Immature natural killer cell (primary cell): Measurements from ENCODE around the gene CIAPIN1. TPM values are rescaled to one million over a fixed set of nuclear protein-coding genes. Genes with fewer than 3 reads are reported as not detected.

Experiments used
- DNase-seq, 3 donors: peaks; one replicate each; pipeline ENCODE4 v3.0.0; 2022; ENCODE audit warnings: mixed read lengths in 1 of 3
- H3K27ac Mint-ChIP-seq, 6 donors: one replicate each; pipeline ENCODE4 v1.8.0; 2020; ENCODE audit warnings: mixed read lengths in 6 of 6, mild to moderate bottlenecking in 5 of 6, inconsistent platforms in 4 of 6, moderate library complexity in 3 of 6
- H3K27me3 Mint-ChIP-seq, 3 donors: one replicate each; pipeline ENCODE4 v1.8.0; 2020 to 2021; ENCODE audit warnings: low read depth in 3 of 3, mild to moderate bottlenecking in 3 of 3, mixed read lengths in 3 of 3, moderate library complexity in 3 of 3, inconsistent platforms in 1 of 3
- H3K36me3 Mint-ChIP-seq, 3 donors: one replicate each; pipeline ENCODE4 v1.8.0; 2020; ENCODE audit warnings: mixed read lengths in 3 of 3, inconsistent platforms in 2 of 3, mild to moderate bottlenecking in 2 of 3
- H3K4me1 Mint-ChIP-seq, 2 donors: one replicate each; pipeline ENCODE4 v1.8.0; 2020; ENCODE audit warnings: inconsistent platforms in 2 of 2, mild to moderate bottlenecking in 2 of 2, mixed read lengths in 2 of 2, moderate library complexity in 1 of 2
- H3K4me3 Mint-ChIP-seq, 5 donors: one replicate each; pipeline ENCODE4 v1.8.0; 2020; ENCODE audit warnings: mild to moderate bottlenecking in 5 of 5, mixed read lengths in 5 of 5, inconsistent platforms in 3 of 5, moderate library complexity in 3 of 5
- H3K9me3 Mint-ChIP-seq, 6 donors: one replicate each; pipeline ENCODE4 v1.8.0; 2020; ENCODE audit warnings: mild to moderate bottlenecking in 6 of 6, mixed read lengths in 6 of 6, inconsistent platforms in 4 of 6, moderate library complexity in 3 of 6
- polyA plus RNA-seq, 3 donors: library from polyadenylated mRNA; unstranded; fragments of 300-500 nt; fragmentation: Illumina TruSeq; gene quantifications; one replicate each; pipeline ENCODE4 v1.2.3, GENCODE V29; 2021

CIAPIN1 gene
- polyA plus RNA-seq, 3 donors from 2014 or later, result 65.9 to 98.5 (median 68.3) TPM

DNA sequence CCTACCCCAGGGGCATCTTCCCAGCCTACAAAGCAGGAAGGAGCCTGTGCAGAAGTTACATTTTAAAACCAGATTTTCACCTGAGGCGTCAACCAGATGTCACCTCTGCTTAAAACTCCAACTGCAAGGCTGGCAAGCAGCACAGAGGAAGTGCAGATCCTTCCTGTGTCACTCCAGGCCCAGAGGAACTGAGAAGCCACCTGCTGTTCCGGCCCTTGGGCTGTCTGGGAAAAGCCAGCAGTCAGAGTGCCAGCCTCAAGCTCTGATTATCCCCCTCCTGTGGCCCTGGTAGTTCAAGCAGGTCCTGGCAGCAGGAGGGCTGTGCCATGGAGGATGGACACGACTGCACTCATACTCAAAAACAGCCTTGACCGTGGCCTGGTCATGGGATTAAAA is 25.5 kb upstream of the CIAPIN1 start:
- no peak for DNase-seq
- Mint-ChIP-seq H3K27me3 (peaks cover 0 to 2% (median 1%) of the 10 kb centered on the region in 3 donors), H3K4me3 (no peak overlapping the region), H3K9me3 (no peaks in the 10 kb centered on the region), H3K36me3 (peaks cover 0 to 26% (median 11%) of the 10 kb centered on the region in 3 donors), H3K4me1 (peaks cover 10 to 18% of the 10 kb centered on the region in 2 donors), H3K27ac (peak overlapping the region in 3 of 6 donors; percentile 17 to 53 (median 24))

DNA sequence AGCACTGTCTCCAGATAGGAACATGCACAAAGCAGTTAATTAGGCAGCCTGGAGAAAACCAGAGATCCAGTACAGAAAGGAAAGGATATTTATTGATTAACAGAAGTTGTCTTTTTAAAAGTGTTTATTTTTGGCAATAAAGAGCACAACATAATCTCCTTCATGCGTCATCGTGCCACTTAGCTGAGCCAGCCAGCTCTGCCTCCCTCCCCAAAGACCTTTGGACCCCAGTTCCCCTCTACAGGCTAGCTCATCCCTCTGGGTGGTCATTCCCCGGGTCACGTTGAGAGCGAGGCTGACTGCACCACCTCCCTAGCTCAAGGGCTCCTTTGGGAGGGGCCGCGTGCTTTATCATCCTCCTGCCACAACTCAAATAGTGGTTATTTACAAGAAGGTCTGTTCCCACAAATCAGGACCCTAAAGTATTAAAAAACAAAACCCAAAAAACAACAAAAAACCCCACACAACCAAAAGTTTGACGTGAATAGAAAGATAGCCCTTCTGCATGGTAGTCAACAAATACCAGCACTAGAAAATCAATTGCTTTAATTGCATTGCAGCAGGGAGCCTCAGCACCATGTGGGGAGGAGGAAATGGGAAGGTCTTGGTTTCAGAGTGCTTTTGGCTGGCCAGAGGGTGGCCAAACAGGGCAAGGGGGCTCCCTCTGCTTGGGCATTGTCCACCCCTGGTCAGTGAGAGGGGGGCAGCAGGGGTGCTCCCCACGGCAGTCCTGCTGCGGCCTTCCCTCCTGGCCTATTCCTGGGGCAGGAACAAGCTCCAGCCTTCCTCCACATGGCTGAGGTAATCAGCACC is 24.9 kb upstream of the CIAPIN1 start:
- peaks cover 10 to 18% of the 10 kb centered on the region in 2 donors for H3K4me1 Mint-ChIP-seq
- H3K27ac Mint-ChIP-seq, result peak overlapping the region in 2 of 6 donors; percentile 3 to 14
- no peaks in the 10 kb centered on the region for H3K9me3 Mint-ChIP-seq
- H3K36me3 Mint-ChIP-seq, result peaks cover 0 to 26% (median 13%) of the 10 kb centered on the region in 3 donors
- no peaks in the 10 kb centered on the region for H3K27me3 Mint-ChIP-seq
- no peak for DNase-seq
- H3K4me3 Mint-ChIP-seq, result no peak overlapping the region

DNA sequence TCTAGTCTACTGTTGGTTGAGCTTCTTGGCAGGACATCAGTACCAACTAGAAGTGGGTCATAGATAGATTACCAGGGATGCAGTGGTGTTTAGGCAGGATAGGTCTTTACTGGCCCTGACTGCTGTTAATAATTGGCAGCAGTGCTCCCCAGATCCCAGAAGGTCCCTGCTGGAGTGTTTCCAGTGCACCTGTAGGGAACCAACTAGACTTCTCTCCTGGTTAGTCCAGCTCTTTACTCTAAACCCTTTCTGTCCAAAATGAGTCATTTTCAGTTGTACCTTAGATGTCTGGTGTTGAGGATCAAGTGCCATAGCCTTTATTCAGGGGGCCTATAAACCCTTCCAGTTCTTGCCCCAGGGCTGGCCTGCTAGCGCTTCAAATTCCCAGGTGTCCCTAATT is 24.0 kb upstream of the CIAPIN1 start:
- Mint-ChIP-seq H3K4me1 (peaks cover 6 to 13% of the 10 kb centered on the region in 2 donors), H3K9me3 (no peaks in the 10 kb centered on the region), H3K27ac (peak overlapping the region in 1 of 6 donors; percentile 7), H3K27me3 (no peaks in the 10 kb centered on the region), H3K36me3 (peaks cover 0 to 26% (median 13%) of the 10 kb centered on the region in 3 donors), H3K4me3 (no peak overlapping the region)
- DNase-seq, result no peak

DNA sequence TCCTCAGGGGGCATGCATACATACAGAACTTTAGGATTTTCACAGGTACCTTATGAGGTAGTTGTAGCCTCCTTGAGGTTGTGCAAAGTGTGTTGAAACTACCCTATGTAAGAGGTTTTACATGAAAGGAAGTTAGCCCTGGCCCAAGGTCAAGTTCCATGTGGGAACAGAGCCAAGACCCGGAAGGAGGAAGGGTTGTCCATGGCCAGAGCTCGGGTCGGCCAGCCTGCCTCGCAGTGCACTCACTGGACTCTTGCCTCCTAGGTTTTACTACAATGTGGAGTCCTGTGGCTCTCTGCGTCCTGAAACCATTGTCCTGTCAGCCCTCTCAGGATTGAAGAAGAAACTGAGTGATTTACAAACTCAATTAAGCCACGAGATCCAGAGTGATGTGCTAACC is 23.5 kb upstream of the CIAPIN1 start:
- Mint-ChIP-seq H3K4me3 (no peak overlapping the region), H3K27me3 (peaks cover 0 to 1% (median 0%) of the 10 kb centered on the region in 3 donors), H3K36me3 (peaks cover 0 to 30% (median 13%) of the 10 kb centered on the region in 3 donors), H3K27ac (no peak overlapping the region), H3K4me1 (peaks cover 6 to 15% of the 10 kb centered on the region in 2 donors), H3K9me3 (no peaks in the 10 kb centered on the region)
- DNase-seq, result no peak

DNA sequence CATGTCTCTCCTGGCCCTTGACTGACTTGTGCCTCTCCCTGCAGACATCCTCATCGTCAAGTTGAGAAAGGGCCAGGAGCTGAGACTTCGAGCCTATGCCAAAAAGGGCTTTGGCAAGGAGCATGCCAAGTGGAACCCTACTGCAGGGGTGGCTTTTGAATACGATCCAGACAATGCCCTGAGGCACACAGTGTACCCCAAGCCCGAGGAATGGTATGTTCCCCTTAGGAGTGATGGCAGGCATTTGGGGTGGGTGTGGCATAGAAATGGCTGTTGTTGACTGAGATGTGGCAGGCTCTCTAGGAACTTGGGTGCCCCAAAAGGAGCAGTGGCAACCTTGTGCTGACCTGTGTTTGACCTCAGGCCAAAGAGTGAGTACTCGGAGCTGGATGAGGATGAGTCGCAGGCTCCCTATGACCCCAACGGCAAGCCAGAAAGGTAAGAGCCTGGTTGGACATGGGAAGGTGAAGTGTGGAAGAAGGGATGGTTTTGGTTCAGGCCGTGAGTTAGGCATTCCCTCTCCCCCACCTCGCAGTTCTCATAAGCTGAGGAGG is 22.8 kb upstream of the CIAPIN1 start:
- H3K4me3 Mint-ChIP-seq, result no peak overlapping the region
- no peak overlapping the region for H3K27ac Mint-ChIP-seq
- peaks cover 0 to 1% (median 0%) of the 10 kb centered on the region in 3 donors for H3K27me3 Mint-ChIP-seq
- peaks cover 4 to 30% (median 13%) of the 10 kb centered on the region in 3 donors for H3K36me3 Mint-ChIP-seq
- no peaks in the 10 kb centered on the region for H3K9me3 Mint-ChIP-seq
- H3K4me1 Mint-ChIP-seq, result peaks cover 9 to 22% of the 10 kb centered on the region in 2 donors
- DNase-seq, result no peak

DNA sequence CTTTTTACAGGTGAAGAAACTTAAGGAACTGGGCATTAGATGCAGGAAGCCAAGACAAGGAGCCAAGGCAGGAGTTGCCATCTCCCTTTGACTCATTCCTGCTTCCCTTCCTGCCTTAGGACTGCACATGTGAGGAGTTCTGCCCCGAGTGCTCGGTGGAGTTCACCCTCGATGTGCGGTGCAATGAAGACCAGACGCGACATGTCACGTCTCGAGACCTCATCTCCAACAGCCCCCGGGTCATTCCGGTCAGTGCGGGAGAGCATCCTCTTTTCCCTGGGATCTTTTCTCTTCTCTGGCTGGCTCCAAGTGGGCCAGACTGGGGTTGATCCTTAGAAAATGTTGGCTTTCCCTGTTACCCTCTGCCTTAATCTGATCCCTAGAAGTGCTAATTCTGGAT is 21.9 kb upstream of the CIAPIN1 start:
- Mint-ChIP-seq H3K4me1 (peaks cover 12 to 30% of the 10 kb centered on the region in 2 donors), H3K27me3 (peaks cover 0 to 1% (median 0%) of the 10 kb centered on the region in 3 donors), H3K9me3 (no peaks in the 10 kb centered on the region), H3K36me3 (peaks cover 8 to 32% (median 13%) of the 10 kb centered on the region in 3 donors), H3K27ac (no peak overlapping the region), H3K4me3 (no peak overlapping the region)
- no peak for DNase-seq

DNA sequence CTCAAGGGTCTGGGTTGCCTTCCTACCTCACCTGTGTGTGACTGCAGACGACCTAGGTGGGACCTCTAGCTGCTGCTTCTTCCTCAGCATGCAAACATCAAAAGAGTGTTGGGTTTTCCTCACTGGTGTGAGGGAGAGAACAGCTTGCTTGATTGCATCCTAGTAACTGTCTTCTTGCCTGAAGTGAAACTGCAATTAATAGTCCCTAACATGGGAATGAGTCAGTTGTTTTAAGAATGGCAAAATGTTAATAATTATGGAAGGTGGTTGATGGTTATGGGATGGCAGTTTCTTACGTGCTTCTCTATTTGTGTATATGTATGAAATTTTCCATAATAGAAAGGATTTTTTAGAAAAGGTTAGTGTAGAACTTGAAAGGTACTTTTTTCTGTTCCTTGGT is 21.2 kb upstream of the CIAPIN1 start:
- H3K27ac Mint-ChIP-seq, result no peak overlapping the region
- H3K4me3 Mint-ChIP-seq, result no peak overlapping the region
- DNase-seq, result no peak
- H3K4me1 Mint-ChIP-seq, result peaks cover 19 to 37% of the 10 kb centered on the region in 2 donors
- peaks cover 8 to 33% (median 13%) of the 10 kb centered on the region in 3 donors for H3K36me3 Mint-ChIP-seq
- H3K27me3 Mint-ChIP-seq, result peaks cover 0 to 1% (median 0%) of the 10 kb centered on the region in 3 donors
- H3K9me3 Mint-ChIP-seq, result no peaks in the 10 kb centered on the region

DNA sequence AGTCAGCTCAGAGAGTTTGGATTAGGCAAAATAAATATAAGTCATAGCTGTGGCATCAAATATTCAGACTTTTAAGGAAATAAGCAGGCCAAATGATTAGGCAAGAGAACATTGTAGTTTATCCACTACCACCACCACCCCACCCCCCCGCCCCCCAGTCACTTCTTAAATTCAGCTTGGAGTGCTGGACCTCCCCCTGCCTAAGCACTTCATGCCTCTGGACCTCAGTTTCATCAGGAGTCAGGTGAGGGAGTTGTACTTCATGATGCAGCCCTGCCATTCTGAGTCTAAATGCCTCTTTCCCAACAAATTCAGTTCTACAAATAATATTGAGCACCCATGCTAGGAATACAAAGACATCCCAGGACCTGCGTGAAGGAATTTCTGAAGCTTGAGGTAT is 17.3 kb upstream of the CIAPIN1 start:
- Mint-ChIP-seq H3K9me3 (no peaks in the 10 kb centered on the region), H3K27ac (peak overlapping the region in 3 of 6 donors; percentile 20 to 87 (median 71)), H3K4me3 (no peak overlapping the region), H3K36me3 (peaks cover 8 to 28% (median 13%) of the 10 kb centered on the region in 3 donors), H3K27me3 (peaks cover 0 to 9% (median 4%) of the 10 kb centered on the region in 3 donors), H3K4me1 (peaks cover 29 to 47% of the 10 kb centered on the region in 2 donors)
- no peak for DNase-seq

DNA sequence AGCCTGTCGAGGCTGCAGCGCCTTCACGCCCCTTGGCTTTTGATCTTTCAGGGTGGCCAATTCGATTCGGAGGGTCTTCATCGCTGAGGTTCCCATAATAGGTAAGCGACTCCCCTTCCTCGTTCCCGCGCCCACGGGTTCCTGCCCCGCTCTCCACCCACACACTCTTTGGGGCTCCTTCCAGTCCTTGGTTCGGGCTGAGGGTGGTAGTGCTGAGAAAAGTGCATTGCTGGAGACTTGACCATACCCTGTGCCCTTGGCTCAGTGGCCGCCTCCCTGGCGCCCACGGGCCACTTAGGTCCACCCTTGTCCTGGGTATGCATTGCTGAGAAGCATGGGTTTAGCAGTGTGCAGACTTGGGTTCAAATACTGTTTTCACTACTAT is 15.8 kb upstream of the CIAPIN1 start:
- H3K36me3 Mint-ChIP-seq, result peaks cover 9 to 18% (median 13%) of the 10 kb centered on the region in 3 donors

DNA sequence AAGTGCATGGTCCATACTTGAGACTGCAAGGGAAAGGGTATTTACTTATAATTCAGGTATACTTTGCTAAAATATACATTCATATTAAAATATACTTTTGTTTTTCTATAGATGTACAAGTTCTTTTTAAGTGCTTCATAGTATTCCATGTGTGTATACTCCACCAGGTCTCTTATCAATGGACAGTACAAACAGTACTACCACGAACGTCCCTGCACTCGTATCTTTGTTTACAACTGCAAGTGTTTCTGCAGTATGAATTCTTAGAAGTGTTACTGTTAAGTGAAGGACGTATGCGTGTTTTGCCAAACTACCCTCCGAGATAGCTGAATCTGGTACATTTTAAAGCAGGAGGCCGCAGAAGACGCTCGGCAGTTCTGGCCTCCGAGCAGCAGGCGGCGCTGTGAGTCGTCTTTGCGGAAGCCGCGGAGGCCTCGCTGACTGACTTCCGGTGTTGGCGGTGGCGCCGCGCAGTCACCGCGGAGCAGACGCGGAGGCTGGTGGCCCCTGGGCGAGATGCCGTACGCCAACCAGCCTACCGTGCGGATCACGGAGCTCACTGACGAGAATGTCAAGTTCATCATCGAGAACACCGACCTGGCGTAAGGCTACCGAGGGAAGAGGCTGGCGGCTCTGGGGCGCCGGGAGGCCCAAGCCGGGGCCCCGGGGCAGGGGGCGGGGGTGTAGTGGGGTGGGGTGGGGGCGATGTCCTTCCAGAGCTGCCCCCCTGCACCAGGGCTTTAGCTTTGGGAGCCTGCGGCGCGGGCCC is 15.2 kb upstream of the CIAPIN1 start, which contains the start of gene POLR2C:
POLR2C (plus strand) TSS at position 471 of the 769 bp plus-strand sequence; CDS start at position 517, 46 bp downstream.
- peak; percentile 87 to 90 (median 89) for DNase-seq
- Mint-ChIP-seq H3K4me3 (peak within 1 kb of the TSS; percentile 93 to 100 (median 98)), H3K36me3 (peaks cover 3 to 22% (median 13%) of the 10 kb centered on the region in 3 donors), H3K4me1 (peaks cover 29 to 43% of the 10 kb centered on the region in 2 donors), H3K27ac (peak within 1 kb of the TSS; percentile 87 to 99 (median 96)), H3K9me3 (no peaks in the 10 kb centered on the region), H3K27me3 (peaks cover 0 to 9% (median 4%) of the 10 kb centered on the region in 3 donors)

More for the DNA sequence above, 15.8 kb upstream of the CIAPIN1 start:
- Mint-ChIP-seq H3K27me3 (peaks cover 0 to 9% (median 4%) of the 10 kb centered on the region in 3 donors), H3K4me3 (peak overlapping the region; percentile 93 to 100 (median 98)), H3K27ac (peak overlapping the region; percentile 87 to 99 (median 95)), H3K9me3 (no peaks in the 10 kb centered on the region), H3K4me1 (peaks cover 29 to 43% of the 10 kb centered on the region in 2 donors)
- no peak for DNase-seq

DNA sequence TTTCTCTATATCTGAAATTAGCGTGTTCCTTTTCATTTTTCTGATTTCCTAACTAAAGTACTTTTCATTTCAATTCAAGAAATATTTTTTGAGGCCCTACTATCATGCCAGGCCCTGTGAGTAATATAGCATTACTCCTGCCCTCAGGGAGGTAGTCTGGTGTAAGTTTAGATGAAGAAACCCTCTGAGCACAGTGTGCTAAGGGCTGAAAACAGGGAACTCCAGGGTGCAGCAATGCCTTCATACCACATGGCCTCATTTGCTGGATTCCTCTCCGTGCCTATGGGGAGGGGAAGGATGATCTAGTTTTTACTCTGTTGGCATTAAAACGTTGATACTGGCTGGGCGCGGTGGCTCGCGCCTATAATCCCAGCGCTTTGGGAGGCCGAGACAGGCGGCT is 4.8 kb upstream of the CIAPIN1 start:
- H3K27me3 Mint-ChIP-seq, result no peaks in the 10 kb centered on the region
- H3K27ac Mint-ChIP-seq, result no peak overlapping the region
- H3K4me1 Mint-ChIP-seq, result peaks cover 5 to 21% of the 10 kb centered on the region in 2 donors
- no peak for DNase-seq
- no peaks in the 10 kb centered on the region for H3K9me3 Mint-ChIP-seq
- peaks cover 20 to 28% (median 23%) of the 10 kb centered on the region in 3 donors for H3K36me3 Mint-ChIP-seq
- H3K4me3 Mint-ChIP-seq, result no peak overlapping the region

DNA sequence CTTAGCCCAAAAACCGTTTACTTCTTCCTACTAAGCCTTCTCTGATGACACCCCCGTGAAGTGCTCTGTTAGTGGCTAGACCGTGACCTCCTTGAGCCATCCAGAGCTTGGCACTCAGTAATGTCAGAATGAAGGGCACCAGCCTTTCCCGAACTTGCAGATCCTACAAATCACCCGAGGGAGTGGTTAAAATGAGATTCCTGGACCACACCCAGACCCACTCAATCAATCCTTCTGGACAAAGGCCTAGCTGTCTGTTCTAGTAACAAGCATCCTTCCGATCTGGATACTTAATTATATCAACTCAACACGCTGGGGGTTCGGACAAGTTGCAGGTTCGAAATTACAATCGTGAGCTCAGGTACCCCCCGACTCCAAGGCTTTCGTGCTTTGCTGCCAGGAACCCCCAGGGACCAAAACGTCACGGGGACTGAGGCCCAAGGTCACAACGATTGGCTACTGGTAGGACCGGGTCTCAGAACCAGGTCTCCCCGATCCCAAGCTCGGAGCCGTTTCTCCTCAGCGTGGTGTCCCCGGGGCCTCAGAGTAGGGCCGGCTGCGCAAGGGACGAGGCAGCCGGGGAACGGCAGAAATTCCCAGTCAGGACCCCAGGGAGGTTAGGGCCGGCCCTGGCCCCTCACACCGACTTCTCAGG is 527 bp downstream of the CIAPIN1 start:
- Mint-ChIP-seq H3K36me3 (peaks cover 4 to 7% (median 7%) of the 10 kb centered on the region in 3 donors), H3K27ac (peak overlapping the region; percentile 80 to 93 (median 85)), H3K4me1 (peaks cover 17 to 33% of the 10 kb centered on the region in 2 donors), H3K9me3 (peaks cover 0 to under 1% (median 0%) of the 10 kb centered on the region in 6 donors), H3K4me3 (peak overlapping the region; percentile 89 to 91 (median 90)), H3K27me3 (peaks cover 0 to 1% (median 0%) of the 10 kb centered on the region in 3 donors)
- DNase-seq, result no peak

DNA sequence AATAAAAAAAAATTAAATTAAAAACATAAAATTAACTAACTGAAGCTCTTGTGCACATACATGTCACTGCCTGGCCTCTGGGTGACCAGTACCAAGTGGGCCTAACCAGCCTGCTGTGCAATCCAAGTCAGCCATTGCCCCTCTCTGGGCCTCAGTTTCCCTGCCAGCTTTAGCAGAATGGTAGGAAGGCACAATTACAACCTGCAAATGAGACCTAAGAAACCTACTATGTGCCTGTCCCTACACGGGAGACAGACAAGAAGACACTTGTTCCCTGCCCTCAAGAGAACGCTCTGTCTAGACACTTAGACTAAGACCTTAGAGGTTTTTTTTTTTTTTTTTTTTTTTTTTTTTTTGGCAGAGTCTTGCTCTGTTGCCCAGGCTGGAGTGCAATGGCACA is 1.7 kb downstream of the CIAPIN1 start:
- H3K27me3 Mint-ChIP-seq, result peaks cover 0 to 2% (median 1%) of the 10 kb centered on the region in 3 donors
- no peak for DNase-seq
- peaks cover under 1 to 4% (median 2%) of the 10 kb centered on the region in 6 donors for H3K9me3 Mint-ChIP-seq
- H3K4me1 Mint-ChIP-seq, result peaks cover 18 to 33% of the 10 kb centered on the region in 2 donors
- H3K36me3 Mint-ChIP-seq, result peaks cover 9 to 15% (median 11%) of the 10 kb centered on the region in 3 donors
- peak overlapping the region in 2 of 5 donors; percentile 21 to 48 for H3K4me3 Mint-ChIP-seq
- H3K27ac Mint-ChIP-seq, result no peak overlapping the region
